GM21367 (cell line): Measurements from ENCODE around the gene COL4A2.

Source experiments
- ATAC-seq: cut with Tn5 transposase; IDR thresholded peaks from one replicate; pipeline ENCODE4 v1.9.1; 2021; ENCODE audit not compliant: unreplicated experiment

COL4A2 gene

GRCh38 chr13:110353339-110353977, 46.4 kb downstream of the COL4A2 start:
- no peak for ATAC-seq

GRCh38 chr13:110354123-110354627, 47.1 kb downstream of the COL4A2 start:
- no peak for ATAC-seq

- ATAC-seq = no peak
Observed at GRCh38 chr13:110354715-110355473, 47.8 kb downstream of the COL4A2 start.

GRCh38 chr13:110356362-110356761, 49.3 kb downstream of the COL4A2 start:
- ATAC-seq = no peak

GRCh38 chr13:110358381-110358780, 51.3 kb downstream of the COL4A2 start:
- ATAC-seq = no peak

- ATAC-seq = no peak
Observed at GRCh38 chr13:110359840-110360301, 52.8 kb downstream of the COL4A2 start.

- ATAC-seq = no peak
Observed at GRCh38 chr13:110360598-110360997, 53.5 kb downstream of the COL4A2 start.

- no peak for ATAC-seq
Observed at GRCh38 chr13:110361365-110361911, 54.4 kb downstream of the COL4A2 start.

- ATAC-seq = no peak
Observed at GRCh38 chr13:110363010-110363409, 55.9 kb downstream of the COL4A2 start.

- ATAC-seq = no peak
Observed at GRCh38 chr13:110364081-110364480, 57.0 kb downstream of the COL4A2 start.

- no peak for ATAC-seq
Observed at GRCh38 chr13:110365876-110366275, 58.8 kb downstream of the COL4A2 start.

GRCh38 chr13:110366733-110367132, 59.6 kb downstream of the COL4A2 start:
- no peak for ATAC-seq

- no peak for ATAC-seq
Observed at GRCh38 chr13:110367620-110368019, 60.5 kb downstream of the COL4A2 start.

- ATAC-seq = no peak
Observed at GRCh38 chr13:110368408-110368807, 61.3 kb downstream of the COL4A2 start.

- ATAC-seq = no peak
Observed at GRCh38 chr13:110369400-110369799, 62.3 kb downstream of the COL4A2 start.

- ATAC-seq = peak; percentile 55
Observed at GRCh38 chr13:110371550-110372465, 64.7 kb downstream of the COL4A2 start.

- no peak for ATAC-seq
Observed at GRCh38 chr13:110372676-110373075, 65.6 kb downstream of the COL4A2 start.

- no peak for ATAC-seq
Observed at GRCh38 chr13:110373617-110374016, 66.5 kb downstream of the COL4A2 start.

- no peak for ATAC-seq
Observed at GRCh38 chr13:110374431-110375370, 67.6 kb downstream of the COL4A2 start.

GRCh38 chr13:110376120-110376519, 69.0 kb downstream of the COL4A2 start:
- ATAC-seq = no peak
